ENCODE measurements around the gene CAPRIN1.
A peak's percentile ranks its signal among the peaks of the same experiment; 100 is the strongest.

The CAPRIN1 gene

DNA sequence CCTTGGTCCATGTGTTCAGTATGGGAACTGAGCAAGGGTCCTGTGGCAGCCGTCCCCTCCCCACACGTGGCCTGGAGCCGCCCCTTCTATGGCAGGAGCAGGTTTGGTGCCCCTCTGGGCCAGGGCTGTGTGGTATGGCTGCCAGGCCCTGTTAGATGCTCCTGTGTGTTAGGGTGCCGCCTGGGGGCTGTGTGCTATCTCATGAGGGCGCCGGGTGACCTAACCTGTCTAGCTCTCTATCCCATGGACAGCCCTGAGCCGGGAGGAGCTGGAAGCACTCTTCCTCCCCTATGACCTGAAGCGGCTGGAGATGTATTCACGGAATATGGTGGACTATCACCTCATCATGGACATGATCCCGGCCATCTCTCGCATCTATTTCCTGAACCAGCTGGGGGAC, 88.6 kb downstream of the CAPRIN1 start:
- intact Hi-C loops (cut with DNase I; ENCODE audit: low total_unique reads) = no loop called here
- Histone ChIP-seq H3K36me3 (peaks cover 94 to 100% (median 98%) of the 10 kb centered on the region in 3 donors), H3K27ac (no peak overlapping the region), H3K4me3 (no peak overlapping the region), H3K27me3 (no peaks in the 10 kb centered on the region), H3K9me3 (no peaks in the 10 kb centered on the region), H3K4me1 (no peaks in the 10 kb centered on the region)
- TF ChIP-seq, protein P1, sequence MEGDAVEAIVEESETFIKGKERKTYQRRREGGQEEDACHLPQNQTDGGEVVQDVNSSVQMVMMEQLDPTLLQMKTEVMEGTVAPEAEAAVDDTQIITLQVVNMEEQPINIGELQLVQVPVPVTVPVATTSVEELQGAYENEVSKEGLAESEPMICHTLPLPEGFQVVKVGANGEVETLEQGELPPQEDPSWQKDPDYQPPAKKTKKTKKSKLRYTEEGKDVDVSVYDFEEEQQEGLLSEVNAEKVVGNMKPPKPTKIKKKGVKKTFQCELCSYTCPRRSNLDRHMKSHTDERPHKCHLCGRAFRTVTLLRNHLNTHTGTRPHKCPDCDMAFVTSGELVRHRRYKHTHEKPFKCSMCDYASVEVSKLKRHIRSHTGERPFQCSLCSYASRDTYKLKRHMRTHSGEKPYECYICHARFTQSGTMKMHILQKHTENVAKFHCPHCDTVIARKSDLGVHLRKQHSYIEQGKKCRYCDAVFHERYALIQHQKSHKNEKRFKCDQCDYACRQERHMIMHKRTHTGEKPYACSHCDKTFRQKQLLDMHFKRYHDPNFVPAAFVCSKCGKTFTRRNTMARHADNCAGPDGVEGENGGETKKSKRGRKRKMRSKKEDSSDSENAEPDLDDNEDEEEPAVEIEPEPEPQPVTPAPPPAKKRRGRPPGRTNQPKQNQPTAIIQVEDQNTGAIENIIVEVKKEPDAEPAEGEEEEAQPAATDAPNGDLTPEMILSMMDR (IDR thresholded peaks at IDR 0.05) = no peak
- DNase-seq = peak in 1 of 2 donors; percentile 33

DNA sequence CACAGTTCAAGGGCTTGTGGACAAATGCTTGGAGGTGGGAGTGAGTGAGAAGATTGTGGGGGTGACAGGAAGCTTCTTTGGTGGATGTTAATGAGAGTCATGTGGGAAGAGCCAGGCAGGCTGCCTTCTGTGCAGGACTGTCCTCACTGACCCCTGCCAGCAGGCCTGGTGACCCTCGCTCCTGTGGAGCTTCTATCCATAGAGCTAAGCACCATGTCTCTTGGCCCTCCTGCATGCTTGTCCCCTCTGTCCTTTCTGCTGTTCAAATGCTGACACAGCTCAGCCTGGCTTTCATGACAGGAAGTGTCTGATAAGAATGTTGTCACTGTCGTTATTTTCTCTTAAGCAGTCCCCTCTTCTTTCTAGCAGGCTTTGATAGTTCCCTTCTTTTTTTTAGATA, 91.5 kb downstream of the CAPRIN1 start:
- Histone ChIP-seq H3K36me3 (peaks cover 88 to 100% (median 96%) of the 10 kb centered on the region in 3 donors), H3K27ac (no peak overlapping the region), H3K27me3 (no peaks in the 10 kb centered on the region), H3K4me3 (no peak overlapping the region), H3K9me3 (no peaks in the 10 kb centered on the region), H3K4me1 (no peaks in the 10 kb centered on the region)
- intact Hi-C loops (cut with DNase I; ENCODE audit: low total_unique reads) = no loop called here
- TF ChIP-seq, protein P1 (IDR thresholded peaks at IDR 0.05) = no peak
- peak in 1 of 2 donors; percentile 5 for DNase-seq

DNA sequence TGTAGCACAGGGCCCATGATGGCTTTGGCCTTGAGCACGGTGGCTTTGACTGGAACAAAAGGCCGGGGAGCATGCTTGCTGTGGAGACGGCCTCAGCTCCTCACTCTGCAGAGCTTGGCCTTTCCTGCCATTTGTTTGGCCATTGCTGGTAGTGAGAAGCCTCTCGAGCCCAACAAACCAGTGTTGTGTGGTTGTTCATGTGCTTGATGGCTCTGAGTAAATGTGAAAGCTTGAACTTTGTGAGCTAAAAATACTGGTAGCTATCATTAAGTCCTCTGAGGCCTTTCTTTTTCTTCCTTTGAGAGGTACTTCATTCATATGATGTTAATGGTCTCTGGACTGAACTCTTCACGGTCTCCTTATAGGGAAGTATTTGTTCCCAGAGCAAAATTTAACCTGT, 93.5 kb downstream of the CAPRIN1 start:
- intact Hi-C loops (cut with DNase I; ENCODE audit: low total_unique reads) = no loop called here
- no peak for DNase-seq
- Histone ChIP-seq H3K4me1 (no peaks in the 10 kb centered on the region), H3K9me3 (no peaks in the 10 kb centered on the region), H3K4me3 (no peak overlapping the region), H3K36me3 (peaks cover 70 to 100% (median 99%) of the 10 kb centered on the region in 3 donors), H3K27ac (no peak overlapping the region), H3K27me3 (no peaks in the 10 kb centered on the region)
- TF ChIP-seq, protein P1 (IDR thresholded peaks at IDR 0.05) = no peak

DNA sequence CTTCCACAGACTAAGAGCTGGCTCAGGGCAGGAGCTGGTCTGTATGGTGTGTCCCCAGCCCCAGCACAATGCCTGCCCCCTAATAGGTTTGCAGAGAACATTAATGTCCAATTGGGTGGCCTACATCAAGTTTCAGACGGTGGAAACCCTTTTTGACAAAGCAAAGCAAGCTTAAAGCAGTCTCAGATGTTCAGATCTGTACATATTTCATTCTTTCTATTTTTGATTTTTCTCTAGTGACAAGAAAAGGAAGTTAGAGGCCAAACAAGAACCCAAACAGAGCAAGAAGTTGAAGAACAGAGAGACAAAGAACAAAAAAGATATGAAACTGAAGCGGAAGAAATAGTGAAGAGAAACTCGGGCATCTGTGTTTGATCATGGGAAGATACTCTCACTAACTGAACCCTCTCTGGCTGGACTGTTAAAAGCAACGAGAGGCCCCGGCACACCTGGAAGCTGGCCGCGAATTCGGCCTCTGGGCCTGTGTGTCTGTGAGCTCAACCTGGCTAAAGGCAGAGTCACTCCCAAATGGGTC, 94.4 kb downstream of the CAPRIN1 start:
- Histone ChIP-seq H3K4me3 (no peak overlapping the region), H3K27me3 (no peaks in the 10 kb centered on the region), H3K4me1 (no peaks in the 10 kb centered on the region), H3K9me3 (no peaks in the 10 kb centered on the region), H3K36me3 (peaks cover 62 to 99% (median 98%) of the 10 kb centered on the region in 3 donors), H3K27ac (no peak overlapping the region)
- no peak for DNase-seq
- intact Hi-C loops (cut with DNase I; ENCODE audit: low total_unique reads) = no loop called here
- TF ChIP-seq, protein P1 (IDR thresholded peaks at IDR 0.05) = no peak

DNA sequence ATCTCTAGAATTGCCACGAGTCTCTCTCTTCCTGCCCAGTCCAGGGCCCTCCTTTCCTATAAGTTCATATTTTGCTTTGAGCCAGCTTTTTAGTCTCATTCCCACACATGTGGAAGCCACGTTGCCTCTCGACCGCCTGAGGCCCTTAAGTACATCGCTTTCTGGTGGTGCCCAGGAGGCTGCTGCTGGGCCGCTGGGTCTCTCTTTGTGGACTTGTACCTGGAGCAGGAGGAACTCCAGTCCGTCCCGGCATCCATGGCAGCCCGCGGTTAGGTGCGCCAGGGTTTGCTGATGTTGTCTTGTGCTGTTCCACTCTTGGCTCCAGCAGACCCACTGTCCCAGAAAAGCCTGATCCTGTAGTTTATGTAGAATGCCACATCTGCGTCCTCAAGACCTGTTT, 94.9 kb downstream of the CAPRIN1 start:
- Histone ChIP-seq H3K27me3 (no peaks in the 10 kb centered on the region), H3K9me3 (no peaks in the 10 kb centered on the region), H3K36me3 (peaks cover 58 to 99% (median 98%) of the 10 kb centered on the region in 3 donors), H3K27ac (no peak overlapping the region), H3K4me1 (no peaks in the 10 kb centered on the region), H3K4me3 (no peak overlapping the region)
- TF ChIP-seq, protein P1 (IDR thresholded peaks at IDR 0.05) = no peak
- DNase-seq = no peak
- intact Hi-C loops (cut with DNase I; ENCODE audit: low total_unique reads) = no loop called here

DNA sequence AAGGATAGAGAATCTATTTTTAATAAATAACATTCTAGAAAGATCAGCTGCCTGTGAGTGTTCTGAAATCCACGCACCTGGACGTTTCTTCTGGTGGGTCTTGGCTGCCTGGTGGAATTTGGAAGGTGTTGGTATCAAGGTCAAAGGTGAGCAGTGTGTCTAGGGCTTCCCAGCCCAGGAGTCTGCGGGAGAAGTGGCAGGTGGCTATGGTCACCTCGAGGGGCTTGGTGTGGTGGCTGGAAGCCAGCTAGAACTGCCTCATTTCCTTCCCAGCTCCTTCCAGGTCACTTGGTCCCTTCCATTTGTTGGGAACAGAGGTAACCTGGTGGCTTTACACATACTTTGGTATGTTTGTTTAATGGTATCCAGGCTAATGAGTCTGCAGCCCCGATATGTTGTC, 95.3 kb downstream of the CAPRIN1 start:
- intact Hi-C loops (cut with DNase I; ENCODE audit: low total_unique reads) = no loop called here
- H3K9me3 ChIP-seq = no peaks in the 10 kb centered on the region
- TF ChIP-seq, protein P1 (IDR thresholded peaks at IDR 0.05) = no peak

More for the DNA sequence above, 95.3 kb downstream of the CAPRIN1 start:
- Histone ChIP-seq H3K4me3 (no peak overlapping the region), H3K27ac (no peak overlapping the region), H3K4me1 (no peaks in the 10 kb centered on the region), H3K27me3 (no peaks in the 10 kb centered on the region), H3K36me3 (peaks cover 53 to 99% (median 98%) of the 10 kb centered on the region in 3 donors)
- no peak for DNase-seq

Data from tibial artery (tissue), 4 donors.